ENCODE results near the gene AMDHD1. TPM values are rescaled to one million over a fixed set of nuclear protein-coding genes. Genes with fewer than 3 reads are reported as not detected.

Gene AMDHD1
- polyA plus RNA-seq, 1 experiment = 0.09 TPM

DNA sequence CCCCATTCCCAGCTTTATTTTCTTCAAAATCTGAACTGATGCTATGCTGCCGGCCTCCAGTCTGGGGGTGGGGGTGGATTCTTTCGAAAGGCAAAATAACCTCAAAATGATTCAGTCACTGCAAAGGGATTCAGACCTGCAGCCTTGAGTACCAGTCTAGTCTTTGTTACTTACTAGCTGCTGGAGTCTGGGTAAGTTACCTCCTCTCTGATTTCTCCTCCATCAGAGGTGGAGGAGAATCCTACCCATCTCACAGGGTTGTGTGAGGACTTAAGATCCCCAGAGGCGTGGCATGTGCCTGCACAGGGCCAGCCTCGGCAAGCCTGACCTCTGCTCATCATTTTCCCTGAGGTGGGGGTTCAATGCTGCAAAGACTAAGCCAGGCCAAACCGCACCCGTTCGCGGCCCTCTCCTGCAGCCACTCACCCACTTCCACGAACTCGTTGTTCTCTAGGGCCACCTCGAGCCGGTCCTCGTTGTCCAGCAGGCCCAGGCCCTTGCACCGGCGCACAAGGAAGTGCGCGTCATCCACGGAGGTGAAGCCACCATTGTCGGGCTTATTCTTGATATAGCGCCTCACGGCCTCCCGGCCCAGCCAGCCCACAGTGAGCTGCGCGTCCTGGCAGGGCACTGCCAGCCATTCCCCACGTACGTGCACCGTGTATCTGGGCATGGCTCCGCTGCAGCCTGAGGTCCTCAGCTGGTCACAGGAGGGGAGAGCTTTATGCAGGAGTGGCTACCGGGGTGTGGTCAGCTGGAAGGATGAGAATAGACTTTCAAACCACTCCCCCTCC, 52.3 kb downstream of the AMDHD1 start:
- ChIA-PET CTCF (interaction anchor here (1.3 kb wide), 1 partner anchor 77 kb away, joined by 3 read pairs; no protein-coding TSS in a partner anchor), POLR2A (no interaction called here)
- no peak for DNase-seq (ENCODE audit: low read depth)
- Histone ChIP-seq H3K27me3 (ENCODE audit: control insufficient read depth, insufficient read depth, low read length) (no peaks in the 10 kb centered on the region), H3K36me3 (ENCODE audit: control insufficient read depth, insufficient read depth, low read length) (no peaks in the 10 kb centered on the region), H3K4me3 (ENCODE audit: low read depth, low read length) (no peak overlapping the region)
- TF ChIP-seq, protein P1, sequence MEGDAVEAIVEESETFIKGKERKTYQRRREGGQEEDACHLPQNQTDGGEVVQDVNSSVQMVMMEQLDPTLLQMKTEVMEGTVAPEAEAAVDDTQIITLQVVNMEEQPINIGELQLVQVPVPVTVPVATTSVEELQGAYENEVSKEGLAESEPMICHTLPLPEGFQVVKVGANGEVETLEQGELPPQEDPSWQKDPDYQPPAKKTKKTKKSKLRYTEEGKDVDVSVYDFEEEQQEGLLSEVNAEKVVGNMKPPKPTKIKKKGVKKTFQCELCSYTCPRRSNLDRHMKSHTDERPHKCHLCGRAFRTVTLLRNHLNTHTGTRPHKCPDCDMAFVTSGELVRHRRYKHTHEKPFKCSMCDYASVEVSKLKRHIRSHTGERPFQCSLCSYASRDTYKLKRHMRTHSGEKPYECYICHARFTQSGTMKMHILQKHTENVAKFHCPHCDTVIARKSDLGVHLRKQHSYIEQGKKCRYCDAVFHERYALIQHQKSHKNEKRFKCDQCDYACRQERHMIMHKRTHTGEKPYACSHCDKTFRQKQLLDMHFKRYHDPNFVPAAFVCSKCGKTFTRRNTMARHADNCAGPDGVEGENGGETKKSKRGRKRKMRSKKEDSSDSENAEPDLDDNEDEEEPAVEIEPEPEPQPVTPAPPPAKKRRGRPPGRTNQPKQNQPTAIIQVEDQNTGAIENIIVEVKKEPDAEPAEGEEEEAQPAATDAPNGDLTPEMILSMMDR (IDR thresholded peaks at IDR 0.05; ENCODE audit: insufficient read depth, low read depth, low read length) = no peak

DNA sequence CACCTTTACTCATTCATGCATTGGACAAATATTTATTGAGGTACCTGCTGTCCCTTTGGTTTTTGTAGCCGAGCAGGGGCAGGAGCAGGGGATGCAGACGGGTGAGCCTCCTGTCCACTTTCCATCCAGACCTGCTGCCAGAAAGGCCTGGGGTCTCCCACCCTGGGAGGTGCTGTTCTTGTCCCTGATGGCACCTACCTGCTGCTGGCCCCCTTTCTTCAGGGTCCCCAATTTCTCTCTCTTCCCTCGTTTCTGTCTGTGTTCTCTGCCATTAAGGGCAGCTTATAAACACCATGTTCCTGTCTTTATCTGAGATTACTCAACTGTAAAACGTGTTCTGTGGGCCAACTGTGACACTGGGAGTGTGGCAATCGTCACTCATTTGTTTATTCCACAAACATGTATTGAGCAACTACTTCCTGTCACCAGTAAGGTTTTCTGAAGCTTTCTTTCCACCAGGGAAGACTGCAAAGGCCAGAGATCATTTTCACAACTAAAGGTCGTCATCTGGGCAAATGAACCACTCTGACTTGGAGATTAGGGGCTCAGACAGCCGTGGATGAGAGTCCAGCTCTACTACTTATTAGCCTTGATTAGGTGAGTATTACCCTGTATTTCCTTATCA, 53.0 kb downstream of the AMDHD1 start, which contains the start of gene HAL:
TSS of gene HAL (minus strand) at position 311 of the 625 bp plus-strand sequence. CDS start 434 bp downstream, outside the sequence.
- Histone ChIP-seq H3K36me3 (ENCODE audit: control insufficient read depth, insufficient read depth, low read length) (no peaks in the 10 kb centered on the region), H3K27me3 (ENCODE audit: control insufficient read depth, insufficient read depth, low read length) (no peaks in the 10 kb centered on the region), H3K4me3 (ENCODE audit: low read depth, low read length) (no peak within 1 kb of the TSS)
- CTCF ChIA-PET = interaction anchor here (1.3 kb wide), 1 partner anchor 78 kb away, joined by 3 read pairs; no protein-coding TSS in a partner anchor
- POLR2A ChIA-PET = no interaction called here
- DNase-seq (ENCODE audit: low read depth) = no peak
- TF ChIP-seq, protein P1 (IDR thresholded peaks at IDR 0.05; ENCODE audit: insufficient read depth, low read depth, low read length) = no peak

DNA sequence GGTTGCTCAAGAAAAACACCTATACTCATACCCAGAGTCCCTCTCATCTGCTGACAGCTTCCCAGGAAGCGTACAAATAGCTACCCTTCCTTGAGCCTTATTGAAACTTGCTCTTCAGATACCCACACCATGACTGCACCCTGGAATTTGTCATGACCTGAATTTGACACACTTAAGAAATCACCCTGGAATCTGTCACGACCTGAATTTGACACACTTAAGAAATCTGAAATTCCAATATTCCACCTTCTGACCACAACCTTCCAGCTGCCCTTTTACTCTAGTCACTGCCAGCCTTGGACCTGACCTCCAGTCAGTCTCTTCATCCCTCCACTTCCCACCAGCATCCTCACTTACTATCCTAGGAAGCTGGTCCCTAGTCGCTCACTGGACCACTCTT, 54.1 kb downstream of the AMDHD1 start:
- Histone ChIP-seq H3K36me3 (ENCODE audit: control insufficient read depth, insufficient read depth, low read length) (no peaks in the 10 kb centered on the region), H3K27me3 (ENCODE audit: control insufficient read depth, insufficient read depth, low read length) (no peaks in the 10 kb centered on the region), H3K4me3 (ENCODE audit: low read depth, low read length) (no peak overlapping the region)
- ChIA-PET POLR2A (no interaction called here), CTCF (interaction anchor here (0.9 to 2.7 kb wide), 2 partner anchors 405 to 519 kb away, joined by 3 to 7 read pairs; no protein-coding TSS in a partner anchor)
- DNase-seq (ENCODE audit: low read depth) = no peak
- TF ChIP-seq, protein P1 (IDR thresholded peaks at IDR 0.05; ENCODE audit: insufficient read depth, low read depth, low read length) = no peak

DNA sequence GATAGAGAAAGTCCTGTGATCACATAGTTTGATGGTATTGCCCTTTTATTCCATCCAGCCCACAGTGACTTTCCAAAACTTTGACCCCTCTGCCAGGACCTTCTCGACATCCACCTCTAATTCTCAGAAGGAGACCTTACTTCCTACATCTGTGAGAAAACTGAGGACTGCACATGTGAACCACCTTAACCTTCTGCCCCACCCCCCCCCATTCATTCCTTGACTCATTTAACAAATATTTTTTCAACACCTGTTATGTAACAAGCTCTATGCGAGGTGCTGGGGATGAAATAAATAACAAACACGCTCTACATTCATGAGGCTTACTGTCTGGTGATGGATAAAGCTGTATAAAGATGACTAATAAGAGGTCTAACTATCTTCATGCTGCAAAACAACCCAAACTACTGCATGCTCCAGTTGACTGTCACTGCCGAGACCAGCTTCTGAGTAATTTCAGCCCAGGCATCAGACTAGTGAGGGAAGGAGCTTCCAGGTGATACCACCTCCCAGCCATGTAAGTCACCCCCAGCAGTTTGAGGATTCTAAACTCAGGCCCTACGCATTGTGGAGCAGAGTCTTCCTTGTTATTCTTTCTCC, 54.9 kb downstream of the AMDHD1 start:
- no peak for DNase-seq (ENCODE audit: low read depth)
- POLR2A ChIA-PET = interaction anchor here (0.6 kb wide), 1 partner anchor 102 kb away, joined by 7 read pairs; no protein-coding TSS in a partner anchor
- TF ChIP-seq, protein P1 (IDR thresholded peaks at IDR 0.05; ENCODE audit: insufficient read depth, low read depth, low read length) = no peak

More for the DNA sequence above, 54.9 kb downstream of the AMDHD1 start:
- Histone ChIP-seq H3K27me3 (ENCODE audit: control insufficient read depth, insufficient read depth, low read length) (no peaks in the 10 kb centered on the region), H3K36me3 (ENCODE audit: control insufficient read depth, insufficient read depth, low read length) (no peaks in the 10 kb centered on the region), H3K4me3 (ENCODE audit: low read depth, low read length) (no peak overlapping the region)
- CTCF ChIA-PET = interaction anchor here (0.6 to 3.6 kb wide), 19 partner anchors 9 to 519 kb away, joined by 3 to 41 read pairs (median 4); partner anchors contain the start of gene CCDC38

Measured in BJ (cell line).